GM21825 (cell line): Measurements from ENCODE around the gene MBTPS1.

Experiments
- ATAC-seq: cut with Tn5 transposase; IDR thresholded peaks from one replicate; pipeline ENCODE4 v1.9.1; 2021; ENCODE audit warnings: mild to moderate bottlenecking, moderate library complexity; ENCODE audit not compliant: unreplicated experiment

Gene MBTPS1

GRCh38 chr16:84104231-84104630 is 12.5 kb downstream of the MBTPS1 start:
- no peak for ATAC-seq

GRCh38 chr16:84103678-84104077 is 13.1 kb downstream of the MBTPS1 start:
- ATAC-seq, result no peak

GRCh38 chr16:84098939-84099338 is 17.8 kb downstream of the MBTPS1 start:
- ATAC-seq, result no peak

- ATAC-seq, result no peak
Observed at GRCh38 chr16:84096447-84097005, 20.2 kb downstream of the MBTPS1 start.

- ATAC-seq, result no peak
Observed at GRCh38 chr16:84095466-84095865, 21.3 kb downstream of the MBTPS1 start.

- no peak for ATAC-seq
Observed at GRCh38 chr16:84093879-84094270, 22.9 kb downstream of the MBTPS1 start.

DNA sequence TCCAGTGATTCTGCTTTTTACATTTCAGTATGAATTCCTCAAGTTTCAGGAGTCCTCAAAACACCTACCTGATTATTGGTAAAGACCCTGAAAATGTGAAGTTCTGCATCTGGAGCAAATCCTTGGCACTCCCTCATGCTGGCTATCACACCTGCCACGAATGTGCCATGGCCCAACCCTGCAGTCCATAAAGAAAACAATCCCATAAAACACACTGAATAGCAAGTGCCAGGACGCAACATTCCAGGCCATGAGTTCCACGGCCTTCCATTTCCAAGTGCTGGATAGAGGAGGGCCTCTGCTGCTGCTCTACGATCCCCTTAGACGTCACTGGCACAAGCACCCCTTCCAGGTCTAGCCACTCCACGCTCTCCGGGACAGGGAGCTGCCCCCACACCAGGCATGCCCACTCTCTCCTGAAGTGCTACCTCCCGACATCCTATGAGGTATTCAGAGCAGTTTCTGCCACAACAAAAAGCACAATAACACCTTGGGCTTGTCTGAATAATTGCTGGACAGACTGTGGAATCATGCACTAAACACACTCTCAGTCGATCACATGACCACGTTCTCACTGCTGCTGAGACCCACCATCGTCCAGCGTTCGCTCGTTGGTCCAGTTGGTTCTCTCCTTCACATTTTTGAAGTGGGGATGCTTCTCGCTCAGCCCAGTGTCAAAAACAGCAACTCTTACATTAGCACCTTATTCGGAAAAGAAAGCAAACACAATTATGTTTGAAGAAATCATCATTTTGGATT is 23.4 kb downstream of the MBTPS1 start:
- ATAC-seq, result no peak

GRCh38 chr16:84091460-84091859 is 25.3 kb downstream of the MBTPS1 start:
- ATAC-seq, result no peak

DNA sequence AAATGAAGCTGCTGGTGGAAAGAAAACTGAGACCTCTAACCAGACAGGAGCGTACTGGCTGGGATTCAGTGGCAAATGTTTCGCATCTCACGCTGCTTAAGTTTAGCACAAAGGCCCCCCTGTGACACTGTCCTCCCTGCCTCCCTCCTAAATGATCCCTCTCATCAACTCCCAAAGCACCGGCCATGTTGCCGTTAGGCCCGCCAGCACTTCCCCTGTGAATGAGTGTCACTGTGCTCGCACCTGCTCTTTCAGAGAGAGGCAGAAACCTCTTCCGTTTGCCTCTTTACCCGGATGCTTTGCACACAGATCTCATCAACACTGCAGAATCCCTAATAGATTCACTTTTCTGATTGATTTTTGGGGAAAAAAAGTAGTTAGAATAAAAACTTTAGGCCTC is 26.5 kb downstream of the MBTPS1 start:
- no peak for ATAC-seq

- peak; percentile 79 for ATAC-seq
Observed at GRCh38 chr16:84088695-84089395, 27.9 kb downstream of the MBTPS1 start.

GRCh38 chr16:84087466-84088151 is 29.1 kb downstream of the MBTPS1 start:
- no peak for ATAC-seq

DNA sequence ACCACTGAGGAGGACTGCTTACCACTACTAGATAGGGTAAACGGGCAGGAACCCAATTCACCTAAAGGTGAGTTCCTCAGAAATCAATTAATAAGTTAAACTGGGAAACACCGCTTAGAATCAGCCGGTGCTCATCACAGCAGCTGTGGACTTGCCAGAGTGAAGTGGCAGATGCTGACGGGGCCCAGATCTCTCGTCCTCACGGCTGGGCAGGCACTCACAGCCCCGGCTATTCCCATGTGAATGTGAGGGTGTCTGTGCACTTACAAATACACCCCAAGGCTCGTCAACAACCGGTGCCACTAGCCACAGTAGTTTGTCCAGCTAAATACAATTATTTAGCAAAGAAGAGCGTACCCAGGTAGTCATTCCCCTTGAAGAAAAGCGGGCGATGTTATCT is 29.7 kb downstream of the MBTPS1 start:
- no peak for ATAC-seq

DNA sequence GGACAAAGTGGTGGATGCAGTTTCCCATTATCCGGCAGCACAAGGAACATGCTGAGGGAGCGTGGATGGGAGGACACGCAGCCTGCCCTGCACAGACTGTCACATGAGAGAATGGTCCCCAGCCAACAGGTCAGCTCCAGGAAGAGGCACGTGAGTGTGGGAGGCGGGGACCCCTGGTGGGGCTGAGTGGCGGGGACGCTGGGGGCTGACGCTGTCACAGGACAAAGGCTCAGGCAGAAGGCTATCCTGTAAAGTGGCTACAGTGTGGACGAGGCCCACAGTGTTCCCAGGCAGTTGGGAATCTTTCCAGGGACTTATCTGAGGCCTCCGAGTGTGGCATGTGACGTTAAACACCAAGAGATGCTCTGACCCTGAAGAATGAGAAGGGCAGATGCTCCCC is 30.4 kb downstream of the MBTPS1 start:
- no peak for ATAC-seq

- no peak for ATAC-seq
Observed at GRCh38 chr16:84085773-84086172, 31.0 kb downstream of the MBTPS1 start.

DNA sequence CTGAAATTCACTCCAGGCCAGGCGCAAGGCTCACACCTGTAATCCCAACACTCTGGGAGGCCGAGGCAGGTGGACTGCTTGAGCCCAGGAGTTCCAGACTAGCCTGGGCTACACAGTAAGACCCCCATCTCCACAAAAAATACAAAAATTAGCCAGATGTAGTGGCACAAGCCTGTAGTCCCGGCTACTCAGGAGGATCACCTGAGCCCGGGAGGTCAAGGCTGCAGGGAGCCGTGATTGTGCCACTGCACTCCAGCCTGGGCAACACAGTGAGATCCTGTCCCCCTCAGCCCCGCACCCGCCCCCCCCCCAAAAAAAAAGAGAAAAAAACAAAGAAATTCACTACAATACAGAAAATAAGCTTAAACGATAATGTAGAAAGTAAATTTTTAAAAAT is 31.5 kb downstream of the MBTPS1 start:
- ATAC-seq, result no peak

DNA sequence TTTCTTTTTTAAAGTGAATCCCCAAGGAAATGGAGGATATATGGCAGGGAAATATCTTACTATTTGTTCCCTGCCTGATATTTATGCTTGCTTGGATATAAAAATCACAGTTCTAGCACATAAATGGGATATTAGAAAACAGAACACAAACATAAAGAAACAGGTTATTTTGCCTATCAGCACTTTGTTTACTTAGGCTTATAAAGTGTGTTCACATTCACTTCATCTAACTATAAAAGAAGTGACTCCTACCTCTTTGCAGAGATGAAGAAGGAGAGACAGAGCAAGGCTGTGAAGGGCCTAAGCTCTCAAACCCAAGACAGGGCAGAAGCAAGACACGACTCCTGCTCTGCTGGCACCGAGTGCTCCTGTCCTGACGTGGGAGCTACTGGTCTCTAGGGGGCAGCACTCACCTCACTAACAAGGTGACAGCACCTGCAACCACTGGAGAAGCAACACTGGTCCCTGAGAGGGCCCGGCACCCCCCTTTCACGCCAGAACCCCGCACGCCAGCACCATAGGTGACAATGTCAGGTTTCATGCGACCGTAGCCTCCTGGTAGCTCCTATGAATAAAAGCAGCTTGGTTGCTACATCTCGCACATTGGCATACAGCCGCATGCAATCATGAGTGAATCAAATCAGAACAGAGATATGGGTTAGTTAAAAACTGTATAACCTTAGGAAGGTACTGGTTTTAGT is 32.0 kb downstream of the MBTPS1 start:
- ATAC-seq, result peak; percentile 44

DNA sequence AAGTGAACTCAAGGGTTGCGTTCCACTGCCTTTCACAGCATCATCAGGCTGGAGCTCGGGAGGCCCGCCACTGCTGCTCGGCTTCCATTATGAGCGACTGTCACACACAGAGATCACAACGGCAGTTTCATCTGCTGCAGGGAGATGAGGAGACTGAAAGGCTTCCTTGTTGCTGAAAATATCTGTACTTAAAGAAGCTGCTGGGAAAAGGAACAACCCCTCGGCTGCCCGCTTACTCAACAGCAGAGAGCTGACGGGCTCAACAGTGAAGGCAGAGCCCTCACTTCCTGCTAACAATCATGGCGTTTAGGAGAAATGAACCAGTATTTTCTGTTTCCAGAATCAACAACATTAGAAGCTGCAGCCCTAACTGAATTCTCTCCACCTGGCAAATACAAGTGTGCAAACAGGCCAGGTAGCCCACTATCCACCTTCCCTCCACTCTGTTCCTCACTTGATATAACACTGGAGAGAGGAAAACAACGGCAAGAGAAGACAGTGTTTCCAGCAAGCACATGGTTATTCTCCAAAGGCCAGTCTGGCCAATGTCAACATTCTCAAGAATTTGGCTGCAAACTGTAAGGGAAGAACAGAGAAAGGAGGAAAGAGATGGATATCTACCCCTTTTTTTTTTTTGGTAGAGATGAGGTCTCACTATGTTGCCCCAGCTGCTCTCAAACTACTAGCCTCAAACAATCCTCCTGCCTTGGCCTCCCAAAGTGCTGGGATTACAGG is 33.7 kb downstream of the MBTPS1 start:
- ATAC-seq, result no peak

GRCh38 chr16:84082110-84082509 is 34.6 kb downstream of the MBTPS1 start:
- ATAC-seq, result no peak

DNA sequence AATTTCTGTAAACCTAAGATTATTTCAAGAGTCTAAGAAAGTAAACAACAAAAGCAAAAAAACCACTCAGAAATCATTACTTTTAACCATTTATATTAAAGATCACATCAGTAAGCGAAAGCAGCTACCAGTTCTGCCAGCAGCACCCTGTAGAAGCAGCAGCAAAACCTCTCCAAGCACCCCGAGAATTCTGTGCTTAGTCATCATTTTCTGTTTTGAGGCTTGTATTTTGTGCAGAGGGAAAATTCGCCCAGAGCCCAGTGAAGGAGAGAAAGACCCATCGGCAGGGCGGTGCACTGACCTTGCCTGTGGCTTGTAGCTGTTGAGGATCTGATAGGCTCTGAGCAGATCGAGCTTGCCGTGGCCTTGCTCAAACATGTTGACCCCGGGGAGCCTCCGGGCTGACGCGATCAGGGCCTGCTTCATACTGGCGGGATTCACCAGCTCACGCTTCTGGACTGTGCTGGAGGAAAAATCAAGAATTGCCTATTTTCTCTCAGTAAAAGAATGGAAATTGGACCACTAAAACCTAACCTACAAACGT is 35.2 kb downstream of the MBTPS1 start:
- no peak for ATAC-seq

DNA sequence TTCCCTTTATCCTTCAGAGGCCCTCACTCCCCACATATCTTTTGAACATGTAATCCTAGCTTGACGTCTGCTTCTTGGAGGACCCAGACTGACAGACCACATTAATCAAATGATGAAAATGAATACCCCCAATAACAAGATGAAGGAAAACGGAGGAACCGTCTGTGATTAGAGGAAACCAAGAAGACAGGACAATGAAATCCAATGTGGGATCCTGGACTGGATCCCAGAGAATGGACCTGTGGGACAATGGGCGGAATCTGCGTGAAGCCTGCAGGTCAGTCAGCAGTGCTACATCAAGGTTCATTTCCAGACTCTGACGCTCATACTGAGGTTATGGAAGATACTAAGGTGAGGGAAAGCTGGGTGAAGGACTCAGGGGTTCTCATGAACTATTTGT is 35.9 kb downstream of the MBTPS1 start:
- no peak for ATAC-seq
